HL-60 (cell line): ENCODE data around the gene SLC15A3.

Source experiments
- CTCF ChIP-seq: IDR thresholded peaks from one replicate; pipeline ENCODE4 v1.5.1; 2011; ENCODE audit warnings: low read length, control low read depth, inconsistent platforms; ENCODE audit not compliant: insufficient read depth
- GABPA ChIP-seq: IDR thresholded peaks from 2 replicates; pipeline ENCODE4 v1.6.1; 2012; ENCODE audit warnings: low read depth
- SPI1 ChIP-seq: IDR thresholded peaks from 2 replicates; pipeline ENCODE4 v1.6.1; 2012; ENCODE audit warnings: low read depth, mild to moderate bottlenecking, borderline replicate concordance

GRCh38 chr11:60924906-60925853 is 26.8 kb downstream of the SLC15A3 start:
- TF ChIP-seq CTCF: no peak
- no peak for TF ChIP-seq GABPA
- no peak for TF ChIP-seq SPI1
